ENCODE measurements around the gene NEK7.

Gene NEK7

GRCh38 chr1:198132060-198132781 lies 24.6 kb upstream of the NEK7 start:
- Histone ChIP-seq H3K27ac (ENCODE audit: low read depth, low read length, poor library complexity, severe bottlenecking) (no peak overlapping the region), H3K4me1 (ENCODE audit: insufficient read depth, low read length, severe bottlenecking) (no peaks in the 10 kb centered on the region), H3K9ac (ENCODE audit: low read length) (no peak overlapping the region), H3K9me2 (ENCODE audit: low read depth, low read length) (no peaks in the 10 kb centered on the region), H3K79me2 (ENCODE audit: insufficient read depth, low read length) (no peaks in the 10 kb centered on the region), H3K27me3 (ENCODE audit: insufficient read depth, low read length) (no peaks in the 10 kb centered on the region), H3K9me3 (ENCODE audit: low read length) (no peaks in the 10 kb centered on the region), H3K4me2 (ENCODE audit: low read length) (no peak overlapping the region), H3K4me3 (ENCODE audit: low read depth, low read length, poor library complexity, severe bottlenecking) (no peak overlapping the region), H3K36me3 (ENCODE audit: insufficient read depth, low read length) (no peaks in the 10 kb centered on the region), H3F3A (ENCODE audit: insufficient read depth, low read length) (no peaks in the 10 kb centered on the region), H2AFZ (ENCODE audit: low read length) (no peak overlapping the region), H4K20me1 (ENCODE audit: insufficient read depth, low read length) (no peaks in the 10 kb centered on the region)
- TF ChIP-seq EZH2 (IDR thresholded peaks at IDR 0.05; ENCODE audit: borderline replicate concordance, low read length): no peak
- TF ChIP-seq, protein P1, sequence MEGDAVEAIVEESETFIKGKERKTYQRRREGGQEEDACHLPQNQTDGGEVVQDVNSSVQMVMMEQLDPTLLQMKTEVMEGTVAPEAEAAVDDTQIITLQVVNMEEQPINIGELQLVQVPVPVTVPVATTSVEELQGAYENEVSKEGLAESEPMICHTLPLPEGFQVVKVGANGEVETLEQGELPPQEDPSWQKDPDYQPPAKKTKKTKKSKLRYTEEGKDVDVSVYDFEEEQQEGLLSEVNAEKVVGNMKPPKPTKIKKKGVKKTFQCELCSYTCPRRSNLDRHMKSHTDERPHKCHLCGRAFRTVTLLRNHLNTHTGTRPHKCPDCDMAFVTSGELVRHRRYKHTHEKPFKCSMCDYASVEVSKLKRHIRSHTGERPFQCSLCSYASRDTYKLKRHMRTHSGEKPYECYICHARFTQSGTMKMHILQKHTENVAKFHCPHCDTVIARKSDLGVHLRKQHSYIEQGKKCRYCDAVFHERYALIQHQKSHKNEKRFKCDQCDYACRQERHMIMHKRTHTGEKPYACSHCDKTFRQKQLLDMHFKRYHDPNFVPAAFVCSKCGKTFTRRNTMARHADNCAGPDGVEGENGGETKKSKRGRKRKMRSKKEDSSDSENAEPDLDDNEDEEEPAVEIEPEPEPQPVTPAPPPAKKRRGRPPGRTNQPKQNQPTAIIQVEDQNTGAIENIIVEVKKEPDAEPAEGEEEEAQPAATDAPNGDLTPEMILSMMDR (IDR thresholded peaks at IDR 0.05; ENCODE audit: low read length): no peak

DNA sequence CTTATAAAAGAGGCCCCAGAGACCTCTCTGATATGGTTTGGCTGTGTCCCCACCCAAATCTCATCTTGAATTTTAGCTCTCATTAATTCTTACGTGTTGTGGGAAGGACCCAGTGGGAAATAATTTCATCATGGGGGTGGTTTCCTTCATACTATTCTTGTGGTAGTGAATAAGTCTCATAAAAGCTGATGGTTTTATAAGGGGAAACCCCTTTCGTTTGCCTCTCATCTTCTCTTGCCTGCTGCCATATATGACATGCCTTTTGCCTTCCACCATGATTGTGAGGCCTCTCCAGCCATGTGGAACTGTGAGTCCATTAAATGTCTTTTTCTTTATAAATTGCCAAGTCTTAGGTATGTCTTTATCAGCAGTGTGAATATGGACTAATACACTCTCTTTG lies 22.5 kb upstream of the NEK7 start:
- H3K4me3 ChIP-seq (ENCODE audit: low read depth, low read length, poor library complexity, severe bottlenecking): no peak overlapping the region
- H3K9me2 ChIP-seq (ENCODE audit: low read depth, low read length): no peaks in the 10 kb centered on the region
- no peaks in the 10 kb centered on the region for H3K9me3 ChIP-seq (ENCODE audit: low read length)
- no peak overlapping the region for H2AFZ ChIP-seq (ENCODE audit: low read length)
- no peak overlapping the region for H3K4me2 ChIP-seq (ENCODE audit: low read length)
- H3K79me2 ChIP-seq (ENCODE audit: insufficient read depth, low read length): no peaks in the 10 kb centered on the region
- no peaks in the 10 kb centered on the region for H3K4me1 ChIP-seq (ENCODE audit: insufficient read depth, low read length, severe bottlenecking)
- no peak overlapping the region for H3K27ac ChIP-seq (ENCODE audit: low read depth, low read length, poor library complexity, severe bottlenecking)
- TF ChIP-seq, protein P1 (IDR thresholded peaks at IDR 0.05; ENCODE audit: low read length): no peak
- TF ChIP-seq EZH2 (IDR thresholded peaks at IDR 0.05; ENCODE audit: borderline replicate concordance, low read length): no peak
- H3F3A ChIP-seq (ENCODE audit: insufficient read depth, low read length): no peaks in the 10 kb centered on the region
- H4K20me1 ChIP-seq (ENCODE audit: insufficient read depth, low read length): no peaks in the 10 kb centered on the region
- H3K27me3 ChIP-seq (ENCODE audit: insufficient read depth, low read length): no peaks in the 10 kb centered on the region
- H3K36me3 ChIP-seq (ENCODE audit: insufficient read depth, low read length): no peaks in the 10 kb centered on the region
- H3K9ac ChIP-seq (ENCODE audit: low read length): no peak overlapping the region

GRCh38 chr1:198135366-198135765 lies 21.4 kb upstream of the NEK7 start:
- Histone ChIP-seq H3K4me2 (ENCODE audit: low read length) (no peak overlapping the region), H3K79me2 (ENCODE audit: insufficient read depth, low read length) (no peaks in the 10 kb centered on the region), H2AFZ (ENCODE audit: low read length) (no peak overlapping the region), H3K36me3 (ENCODE audit: insufficient read depth, low read length) (no peaks in the 10 kb centered on the region), H3K4me1 (ENCODE audit: insufficient read depth, low read length, severe bottlenecking) (no peaks in the 10 kb centered on the region), H3K9ac (ENCODE audit: low read length) (no peak overlapping the region), H3F3A (ENCODE audit: insufficient read depth, low read length) (no peaks in the 10 kb centered on the region), H4K20me1 (ENCODE audit: insufficient read depth, low read length) (no peaks in the 10 kb centered on the region), H3K4me3 (ENCODE audit: low read depth, low read length, poor library complexity, severe bottlenecking) (no peak overlapping the region), H3K27me3 (ENCODE audit: insufficient read depth, low read length) (no peaks in the 10 kb centered on the region), H3K27ac (ENCODE audit: low read depth, low read length, poor library complexity, severe bottlenecking) (no peak overlapping the region), H3K9me3 (ENCODE audit: low read length) (no peaks in the 10 kb centered on the region), H3K9me2 (ENCODE audit: low read depth, low read length) (no peaks in the 10 kb centered on the region)
- TF ChIP-seq EZH2 (IDR thresholded peaks at IDR 0.05; ENCODE audit: borderline replicate concordance, low read length): no peak
- TF ChIP-seq, protein P1 (IDR thresholded peaks at IDR 0.05; ENCODE audit: low read length): no peak

All from OCI-LY1 (cell line).